SK-N-SH treated with all-trans-retinoic acid at 6 μM for 48 hours (cell line): Measurements from ENCODE around the gene DUSP2.

Experiments used
- ATAC-seq: fragments of 200-7000 bp; cut with Tn5 transposase; 3 replicates; pipeline ENCODE4 v1.9.1; 2020; ENCODE audit warnings: mild to moderate bottlenecking, moderate library complexity
- BACH2 ChIP-seq: fragments of 250-450 bp; sonication (Bioruptor Pico); IDR thresholded peaks from 2 replicates; pipeline ENCODE4 v1.9.0; 2021; ENCODE audit warnings: mild to moderate bottlenecking, borderline replicate concordance
- CREB5 ChIP-seq: fragments of 250-450 bp; sonication (Bioruptor Pico); IDR thresholded peaks from 2 replicates; pipeline ENCODE4 v1.5.1; 2020; ENCODE audit warnings: low read depth, mild to moderate bottlenecking, moderate library complexity
- CSDC2 ChIP-seq: fragments of 250-450 bp; sonication (Bioruptor Pico); IDR thresholded peaks from 2 replicates; pipeline ENCODE4 v1.5.0; 2020; ENCODE audit warnings: mild to moderate bottlenecking, moderate library complexity
- CSRNP3 ChIP-seq: fragments of 250-450 bp; sonication (Bioruptor Pico); IDR thresholded peaks from 2 replicates; pipeline ENCODE4 v1.5.1; 2021; ENCODE audit warnings: mild to moderate bottlenecking, moderate library complexity
- ESRRG ChIP-seq: fragments of 250-450 bp; sonication (Bioruptor Pico); IDR thresholded peaks from 2 replicates; pipeline ENCODE4 v1.6.1; 2021; ENCODE audit warnings: mild to moderate bottlenecking
- GLIS3 ChIP-seq: fragments of 250-450 bp; sonication (Bioruptor Pico); IDR thresholded peaks from 2 replicates; pipeline ENCODE4 v1.5.0; 2020; ENCODE audit warnings: mild to moderate bottlenecking, moderate library complexity
- ISL1 ChIP-seq: fragments of 250-450 bp; sonication (Bioruptor Pico); IDR thresholded peaks from 2 replicates; pipeline ENCODE4 v2.1.2; 2022; ENCODE audit warnings: mild to moderate bottlenecking, moderate library complexity
- PPARA ChIP-seq: fragments of 250-450 bp; sonication (Bioruptor Pico); IDR thresholded peaks from 2 replicates; pipeline ENCODE4 v1.5.0; 2020; ENCODE audit warnings: mild to moderate bottlenecking, borderline replicate concordance
- RARB ChIP-seq: fragments of 250-450 bp; sonication (Bioruptor Pico); IDR thresholded peaks from 2 replicates; pipeline ENCODE4 v1.8.0; 2021; ENCODE audit warnings: mild to moderate bottlenecking, moderate library complexity
- SNAI2 ChIP-seq: fragments of 250-450 bp; sonication (Bioruptor Pico); IDR thresholded peaks from 2 replicates; pipeline ENCODE4 v1.5.0; 2020; ENCODE audit warnings: mild to moderate bottlenecking, moderate library complexity
- TCF4 ChIP-seq: fragments of 250-450 bp; sonication (Bioruptor Pico); IDR thresholded peaks from 2 replicates; pipeline ENCODE4 v1.8.0; 2021; ENCODE audit warnings: mild to moderate bottlenecking, moderate library complexity, borderline replicate concordance
- TOX ChIP-seq: fragments of 250-450 bp; sonication (Bioruptor Pico); IDR thresholded peaks from 2 replicates; pipeline ENCODE4 v1.8.0; 2021; ENCODE audit warnings: mild to moderate bottlenecking, moderate library complexity, borderline replicate concordance
- TSHZ2 ChIP-seq: fragments of 250-450 bp; sonication (Bioruptor Pico); IDR thresholded peaks from 2 replicates; pipeline ENCODE4 v1.5.0; 2020; ENCODE audit warnings: mild to moderate bottlenecking, moderate library complexity
- ZC3H10 ChIP-seq: fragments of 250-450 bp; sonication (Bioruptor Pico); IDR thresholded peaks from 2 replicates; pipeline ENCODE4 v1.5.1; 2021; ENCODE audit warnings: mild to moderate bottlenecking, moderate library complexity
- ZFP3 ChIP-seq: fragments of 250-450 bp; sonication (Bioruptor Pico); IDR thresholded peaks from 2 replicates; pipeline ENCODE4 v1.5.0; 2020; ENCODE audit warnings: mild to moderate bottlenecking, moderate library complexity
- ZFP30 ChIP-seq: fragments of 450-650 bp; formaldehyde crosslinking; IDR thresholded peaks from 2 replicates; pipeline ENCODE4 v1.5.0; 2022; ENCODE audit warnings: mild to moderate bottlenecking, moderate library complexity
- ZNF565 ChIP-seq: fragments of 450-650 bp; formaldehyde crosslinking; conservative IDR thresholded peaks from 2 replicates; pipeline ENCODE4 v1.5.0; 2020; ENCODE audit warnings: low read depth, mild to moderate bottlenecking, moderate library complexity
- ZNF70 ChIP-seq: fragments of 450-650 bp; formaldehyde crosslinking; IDR thresholded peaks from 2 replicates; pipeline ENCODE4 v1.5.0; 2020; ENCODE audit warnings: mild to moderate bottlenecking, moderate library complexity
- TF ChIP-seq, protein P1 (sequence below): fragments of 250-450 bp; sonication (Bioruptor Pico); IDR thresholded peaks from 2 replicates; pipeline ENCODE4 v1.8.0; 2021; ENCODE audit warnings: low read depth, mild to moderate bottlenecking, moderate library complexity, borderline replicate concordance

The DUSP2 gene

GRCh38 chr2:96159084-96159830, 14.0 kb upstream of the DUSP2 start:
- TF ChIP-seq BACH2 (CRISPR knock-in tag) (no peak), ESRRG (no peak), TOX (CRISPR knock-in tag) (no peak), ISL1 (no peak), ZFP3 (CRISPR knock-in tag) (no peak), PPARA (no peak), ZNF565 (CRISPR knock-in tag) (no peak), GLIS3 (CRISPR knock-in tag) (no peak), ZFP30 (CRISPR knock-in tag) (no peak)
- TF ChIP-seq, protein P1, sequence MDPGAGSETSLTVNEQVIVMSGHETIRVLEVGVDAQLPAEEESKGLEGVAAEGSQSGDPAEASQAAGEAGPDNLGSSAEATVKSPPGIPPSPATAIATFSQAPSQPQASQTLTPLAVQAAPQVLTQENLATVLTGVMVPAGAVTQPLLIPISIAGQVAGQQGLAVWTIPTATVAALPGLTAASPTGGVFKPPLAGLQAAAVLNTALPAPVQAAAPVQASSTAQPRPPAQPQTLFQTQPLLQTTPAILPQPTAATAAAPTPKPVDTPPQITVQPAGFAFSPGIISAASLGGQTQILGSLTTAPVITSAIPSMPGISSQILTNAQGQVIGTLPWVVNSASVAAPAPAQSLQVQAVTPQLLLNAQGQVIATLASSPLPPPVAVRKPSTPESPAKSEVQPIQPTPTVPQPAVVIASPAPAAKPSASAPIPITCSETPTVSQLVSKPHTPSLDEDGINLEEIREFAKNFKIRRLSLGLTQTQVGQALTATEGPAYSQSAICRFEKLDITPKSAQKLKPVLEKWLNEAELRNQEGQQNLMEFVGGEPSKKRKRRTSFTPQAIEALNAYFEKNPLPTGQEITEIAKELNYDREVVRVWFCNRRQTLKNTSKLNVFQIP (CRISPR knock-in tag) = no peak
- no peak for ATAC-seq

GRCh38 chr2:96158554-96158940, 13.3 kb upstream of the DUSP2 start:
- ATAC-seq = no peak
- TF ChIP-seq SNAI2 (no peak), RARB (no peak), ZNF565 (CRISPR knock-in tag) (no peak), CREB5 (no peak), ZNF70 (CRISPR knock-in tag) (no peak), ZC3H10 (CRISPR knock-in tag) (no peak), TCF4 (CRISPR knock-in tag) (no peak), TSHZ2 (CRISPR knock-in tag) (no peak), GLIS3 (CRISPR knock-in tag) (no peak), ISL1 (no peak), PPARA (no peak), TOX (CRISPR knock-in tag) (no peak), CSDC2 (CRISPR knock-in tag) (no peak), ZFP30 (CRISPR knock-in tag) (no peak), ZFP3 (CRISPR knock-in tag) (no peak)
- TF ChIP-seq, protein P1 (CRISPR knock-in tag) = no peak
- TF ChIP-seq, all 23 proteins: peak for 0

DNA sequence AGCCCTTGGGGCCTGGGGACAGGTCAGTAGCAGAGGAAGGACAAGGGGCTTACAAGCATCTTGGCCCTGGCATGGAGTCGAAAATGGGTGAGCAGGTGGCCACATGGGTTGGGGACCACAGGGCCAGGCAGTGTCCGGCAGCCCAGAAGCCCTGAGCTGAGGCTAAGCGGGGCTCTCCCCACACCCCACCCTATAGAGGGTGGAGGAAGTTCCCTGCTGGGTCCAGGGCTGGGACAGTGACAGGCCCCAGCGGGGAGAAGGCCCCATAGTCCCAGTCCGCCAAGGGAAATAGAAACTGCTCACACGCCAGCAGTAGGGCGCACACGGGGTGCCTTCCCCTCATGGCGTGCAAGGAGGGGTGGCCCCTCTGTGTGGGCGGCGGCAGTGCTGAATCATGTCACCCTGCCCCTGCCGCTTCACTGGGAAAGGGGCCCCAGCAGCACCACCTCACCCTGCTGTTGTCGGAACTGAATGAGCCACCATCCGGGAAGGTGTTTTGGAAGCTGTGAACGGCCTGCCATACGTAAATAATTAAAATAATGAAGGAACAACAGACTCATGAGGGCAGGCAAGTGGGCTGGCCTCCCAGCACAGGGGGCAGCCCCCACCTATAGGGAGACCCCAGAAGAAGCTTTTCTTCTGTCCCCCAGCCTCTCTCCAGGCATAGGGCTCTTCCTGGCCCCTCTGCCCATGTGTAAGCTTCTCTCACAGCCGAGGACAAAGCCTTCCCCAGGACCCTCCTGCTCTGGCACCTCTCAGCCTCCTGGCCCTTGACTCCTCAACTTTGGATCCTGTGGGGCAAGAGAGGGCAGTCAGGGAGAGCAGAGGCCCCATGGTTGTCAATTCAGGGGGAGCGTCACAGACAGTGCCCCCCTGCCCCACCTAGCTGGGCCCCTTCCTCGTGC, 12.7 kb upstream of the DUSP2 start:
- ATAC-seq = no peak
- no peak for TF ChIP-seq CSRNP3 (CRISPR knock-in tag)
- no peak for TF ChIP-seq TOX (CRISPR knock-in tag)
- no peak for TF ChIP-seq ESRRG
- TF ChIP-seq CREB5 = no peak
- TF ChIP-seq BACH2 (CRISPR knock-in tag) = no peak
- no peak for TF ChIP-seq ZNF565 (CRISPR knock-in tag)
- no peak for TF ChIP-seq PPARA
- TF ChIP-seq ZFP30 (CRISPR knock-in tag) = no peak
- TF ChIP-seq GLIS3 (CRISPR knock-in tag) = no peak
- no peak for TF ChIP-seq ISL1
